WERI-Rb-1 (cell line): ENCODE results near the gene ASIC2.

Experiments
- DNase-seq: peaks from one replicate; pipeline ENCODE4 v3.0.0-alpha.2; 2020
- H3K27ac ChIP-seq: fragments of 250-450 bp; sonication (Bioruptor Pico); 2 replicates; pipeline ENCODE4 v1.5.1; 2020; ENCODE audit warnings: mild to moderate bottlenecking, moderate library complexity
- H3K27me3 ChIP-seq: fragments of 250-450 bp; sonication (Bioruptor Pico); 2 replicates; pipeline ENCODE4 v1.5.1; 2021; ENCODE audit warnings: mild to moderate bottlenecking, low read depth, moderate library complexity; ENCODE audit not compliant: insufficient read depth, severe bottlenecking
- H3K36me3 ChIP-seq: fragments of 250-450 bp; sonication (Bioruptor Pico); 2 replicates; pipeline ENCODE4 v1.5.1; 2020; ENCODE audit warnings: mild to moderate bottlenecking, moderate library complexity
- H3K4me3 ChIP-seq: 2 replicates; pipeline ENCODE4 v1.5.1; 2011; ENCODE audit warnings: low read depth, mild to moderate bottlenecking, control low read depth, low read length
- H3K9me3 ChIP-seq: fragments of 250-450 bp; sonication (Bioruptor Pico); 2 replicates; pipeline ENCODE4 v1.5.1; 2021; ENCODE audit warnings: mild to moderate bottlenecking, moderate library complexity; ENCODE audit not compliant: severe bottlenecking
- CTCF ChIP-seq: IDR thresholded peaks from 2 replicates; pipeline ENCODE4 v1.5.1; 2011; ENCODE audit warnings: low read depth, mild to moderate bottlenecking, control low read depth, inconsistent platforms, low read length

ASIC2 gene

GRCh38 chr17:33124871-33125551 lies 168.1 kb downstream of the ASIC2 start:
- no peak for TF ChIP-seq CTCF
- DNase-seq: no peak
- H3K9me3 ChIP-seq: no peaks in the 10 kb centered on the region
- no peaks in the 10 kb centered on the region for H3K36me3 ChIP-seq
- no peak overlapping the region for H3K4me3 ChIP-seq
- H3K27ac ChIP-seq: no peak overlapping the region
- H3K27me3 ChIP-seq: peaks cover 79% of the 10 kb centered on the region

- peaks cover 77% of the 10 kb centered on the region for H3K27me3 ChIP-seq
- no peak overlapping the region for H3K4me3 ChIP-seq
- no peaks in the 10 kb centered on the region for H3K9me3 ChIP-seq
- no peak for DNase-seq
- no peak overlapping the region for H3K27ac ChIP-seq
- H3K36me3 ChIP-seq: no peaks in the 10 kb centered on the region
- TF ChIP-seq CTCF: no peak
Measured at GRCh38 chr17:33124185-33124584, 168.9 kb downstream of the ASIC2 start.

GRCh38 chr17:33121756-33122155 lies 171.3 kb downstream of the ASIC2 start:
- H3K36me3 ChIP-seq: no peaks in the 10 kb centered on the region
- no peak overlapping the region for H3K4me3 ChIP-seq
- H3K9me3 ChIP-seq: no peaks in the 10 kb centered on the region
- peaks cover 80% of the 10 kb centered on the region for H3K27me3 ChIP-seq
- DNase-seq: no peak
- TF ChIP-seq CTCF: no peak
- no peak overlapping the region for H3K27ac ChIP-seq

GRCh38 chr17:33121272-33121671 lies 171.8 kb downstream of the ASIC2 start:
- Histone ChIP-seq H3K27me3 (peaks cover 85% of the 10 kb centered on the region), H3K4me3 (no peak overlapping the region), H3K27ac (no peak overlapping the region), H3K9me3 (no peaks in the 10 kb centered on the region), H3K36me3 (no peaks in the 10 kb centered on the region)
- TF ChIP-seq CTCF: no peak
- DNase-seq: no peak

GRCh38 chr17:33120103-33120502 lies 173.0 kb downstream of the ASIC2 start:
- DNase-seq: no peak
- no peaks in the 10 kb centered on the region for H3K36me3 ChIP-seq
- H3K27me3 ChIP-seq: peaks cover 86% of the 10 kb centered on the region
- H3K27ac ChIP-seq: no peak overlapping the region
- no peak overlapping the region for H3K4me3 ChIP-seq
- no peaks in the 10 kb centered on the region for H3K9me3 ChIP-seq
- no peak for TF ChIP-seq CTCF
